ENCODE measurements around the gene USP47.

USP47 gene

DNA sequence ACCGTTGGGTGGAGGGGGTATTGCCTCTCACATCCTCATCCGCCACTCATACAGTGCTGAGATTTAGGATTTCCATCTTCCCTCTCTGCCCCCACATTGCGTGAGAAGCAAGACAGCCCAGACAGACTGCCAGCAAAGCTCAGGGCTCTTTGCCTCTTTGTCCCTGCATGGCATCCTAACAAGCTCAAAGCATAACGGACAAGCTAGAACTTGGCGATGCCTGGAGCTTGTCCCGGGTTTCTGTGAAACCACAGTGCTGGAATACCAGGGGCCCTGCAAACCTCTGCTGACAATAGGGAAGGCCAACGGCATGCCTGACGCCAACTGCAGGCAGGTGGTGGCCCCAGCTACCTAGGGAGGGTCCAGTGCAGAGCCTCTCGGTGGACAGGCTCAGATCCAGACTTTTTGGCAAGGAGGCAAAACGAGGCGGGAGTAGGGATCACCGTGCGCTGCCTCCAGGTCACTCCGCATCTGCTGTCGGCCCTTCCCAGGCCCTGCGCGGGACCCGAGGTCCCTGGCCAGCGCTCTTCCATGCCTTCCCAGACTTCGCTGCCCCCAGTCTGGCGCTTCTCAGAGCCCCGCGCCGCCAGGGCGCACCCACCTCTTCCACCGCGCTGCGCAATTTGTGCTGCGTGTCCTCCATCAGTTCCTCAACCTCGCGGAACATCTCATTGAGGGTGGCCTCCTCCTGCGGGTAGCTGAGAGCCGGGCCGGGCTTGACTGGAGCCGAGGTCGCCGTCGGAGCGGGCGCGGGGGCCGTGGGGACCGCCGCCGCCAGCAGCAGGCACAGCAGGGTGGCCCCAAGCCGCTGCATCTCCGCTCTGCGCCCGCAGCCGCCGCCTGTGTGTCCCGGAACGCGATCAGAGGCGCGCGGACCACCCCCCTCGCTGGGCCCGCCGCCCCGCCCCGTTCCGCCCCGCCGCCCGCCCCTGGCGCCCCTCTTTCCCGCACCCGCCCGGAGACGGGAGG is 166.3 kb downstream of the USP47 start, which contains the start of gene DKK3:
Gene DKK3, minus strand, starts transcription at position 858 of the 969 bp plus-strand sequence. Its CDS starts 44 bp downstream, at position 814.
- DNase-seq: no peak

Data from activated naive CD4-positive, alpha-beta T cell treated with Interleukin-2 at 50 U/mL for 16 hours (primary cell).